GM12878 (cell line): ENCODE measurements around the gene DNAJB5. TPM values are rescaled to one million over a fixed set of nuclear protein-coding genes. Genes with fewer than 3 reads are reported as not detected.

Experiments used
- ATAC-seq: fragments of 200-7000 bp; cut with Tn5 transposase; 3 replicates; pipeline ENCODE4 v1.9.1; 2020; ENCODE audit warnings: mild to moderate bottlenecking, moderate library complexity
- BruUV-seq: library from RNA; stranded (reverse); fragments of 400-500 nt; replicated peaks from 2 replicates; lab custom pipeline; 2021; lab: Mats Ljungman, UMichigan
- CTCF ChIA-PET: fragments of 300-600 bp; sonication (Branson Sonifier 250); formaldehyde crosslinking; extraction: SDS; loops from one replicate; lab custom pipeline; 2021; ENCODE audit warnings: inconsistent platforms; lab: Yijun Ruan, JAX
- POLR2A ChIA-PET: fragments of 350-600 bp; formaldehyde crosslinking; extraction: SDS; loops from one replicate; lab custom pipeline; 2021; ENCODE audit warnings: inconsistent platforms; lab: Charles Lee
- RAD21 ChIA-PET: fragments of 300-600 bp; sonication (Branson Sonifier 250); formaldehyde crosslinking; loops from one replicate; lab custom pipeline; 2023; ENCODE audit warnings: antibody characterized with exemption; ENCODE audit not compliant: unreplicated experiment; lab: Charles Lee
- SMC1A ChIA-PET: fragments of 300-600 bp; sonication (Branson Sonifier 250); formaldehyde crosslinking; loops from one replicate; lab custom pipeline; 2023; ENCODE audit not compliant: unreplicated experiment, uncharacterized antibody; lab: Charles Lee
- DNase-seq: peaks from one replicate; pipeline ENCODE4 v3.0.0-alpha.2; 2011; ENCODE audit warnings: low read depth, low spot score
- FAIRE-seq: peaks from 3 replicates; lab custom pipeline; 2011; peaks lifted over from hg19 to GRCh38; lab: Jason Lieb, UNC
- H2AFZ ChIP-seq: 2 replicates; pipeline ENCODE4 v1.6.0; 2011; ENCODE audit warnings: low read depth, low read length, control low read depth; ENCODE audit not compliant: control insufficient read depth
- H3K27ac ChIP-seq: 2 replicates; pipeline ENCODE4 v1.5.1; 2011; ENCODE audit warnings: control low read depth; ENCODE audit not compliant: control insufficient read depth, insufficient read depth
- H3K27me3 ChIP-seq, 2 experiments: replicated peaks in 1 of 2; 2 replicates each; pipeline versions ENCODE4 v1.6.0 to v1.6.1; 2011; ENCODE audit warnings: low read length in 1 of 2; ENCODE audit not compliant: control insufficient read depth in 2 of 2, insufficient read depth in 2 of 2
- H3K36me3 ChIP-seq, 2 experiments: 2 replicates each; pipeline ENCODE4 v1.5.1; 2011; ENCODE audit warnings: low read length in 1 of 2; ENCODE audit not compliant: control insufficient read depth in 2 of 2, insufficient read depth in 2 of 2
- H3K4me1 ChIP-seq: 2 replicates; pipeline ENCODE4 v1.6.1; 2011; ENCODE audit warnings: mild to moderate bottlenecking, low read length, moderate library complexity, mixed read lengths; ENCODE audit not compliant: control insufficient read depth, insufficient read depth
- H3K4me2 ChIP-seq: 2 replicates; pipeline ENCODE4 v1.6.0; 2011; ENCODE audit warnings: control low read depth; ENCODE audit not compliant: control insufficient read depth, insufficient read depth
- H3K4me3 ChIP-seq: fragments of 200-600 bp; sonication (generic); 2 replicates; pipeline ENCODE4 v1.5.1; 2016
- H3K79me2 ChIP-seq: 2 replicates; pipeline ENCODE4 v1.6.0; 2011; ENCODE audit warnings: low read length; ENCODE audit not compliant: control insufficient read depth, insufficient read depth
- H3K9ac ChIP-seq: 2 replicates; pipeline ENCODE4 v1.8.0; 2011; ENCODE audit warnings: low read length, control low read depth, mixed read lengths; ENCODE audit not compliant: control insufficient read depth, insufficient read depth
- H3K9me3 ChIP-seq: replicated peaks from 3 replicates; pipeline ENCODE4 v1.5.1; 2011; ENCODE audit warnings: mild to moderate bottlenecking, low read length; ENCODE audit not compliant: control insufficient read depth, insufficient read depth
- H4K20me1 ChIP-seq: 2 replicates; pipeline ENCODE4 v1.6.0; 2011; ENCODE audit not compliant: control insufficient read depth, insufficient read depth
- MEF2A ChIP-seq: IDR thresholded peaks from 2 replicates; pipeline ENCODE4 v1.6.1; 2011; ENCODE audit warnings: low read depth, mild to moderate bottlenecking, low read length, moderate library complexity; ENCODE audit not compliant: insufficient read depth
- REST ChIP-seq: IDR thresholded peaks from 2 replicates; pipeline ENCODE4 v1.6.1; 2012; ENCODE audit warnings: mild to moderate bottlenecking, low read depth, low read length
- WGBS: methylation state at CpG from one replicate; pipeline ENCODE4 v1.1.6; 2016; ENCODE audit warnings: low lambda C conversion rate; ENCODE audit not compliant: insufficient replicate concordance, insufficient coverage; ENCODE audit errors: missing lambda C conversion rate; 5-methylcytosine and 5-hydroxymethylcytosine counted together
- in situ Hi-C: fragments of 300-500 bp; cut with MboI; formaldehyde crosslinking; loops from 9 replicates; pipeline ENCODE4 v1.14.3; 2018; ENCODE audit warnings: mixed read lengths
- intact Hi-C: fragments of 100-400 bp; cut with micrococcal nuclease; formaldehyde crosslinking; loops from one replicate; pipeline ENCODE4 v1.14.2; 2022; ENCODE audit not compliant: unreplicated experiment
- polyA plus RNA-seq, 11 experiments: library from polyadenylated mRNA; depleted of rRNA in 4 of 11; unstranded in 6 of 11; stranded (reverse) in 5 of 11; fragments of >200 nt; fragmentation: Nextera tagmentation in 4 of 11; fragmentation: Illumina TruSeq in 1 of 11; extraction: Ambion mirVana in 4 of 11; extraction: Trizol in 1 of 11; gene quantifications; 1 replicate in 1 of 11; 2 replicates in 10 of 11; pipeline versions ENCODE4 v1.2.1 to v1.2.3, GENCODE V29; 2011 to 2016; ENCODE audit warnings: inconsistent platforms in 2 of 11, missing spikeins in 2 of 11, low read depth in 1 of 11
- total RNA-seq, 4 experiments: library from RNA; depleted of rRNA in 3 of 4; stranded (reverse); fragments of >200 nt in 3 of 4; fragmentation: Illumina TruSeq in 1 of 4; extraction: Trizol in 1 of 4; gene quantifications; 2 replicates each; pipeline versions ENCODE4 v1.2.1 to v1.2.3, GENCODE V29; 2013 to 2021

Gene DNAJB5
- total and polyA plus RNA-seq, 10 of the 15 experiments (the other 5 are each of a cell fraction or from before 2014, with no cell fraction given) = 0.92 to 13.3 (median 6.8) TPM

GRCh38 chr9:34984049-34984448 lies 5.5 kb upstream of the DNAJB5 start:
- WGBS = 0% methylated on average over 1 of the region's 1 CpG
- ChIA-PET POLR2A (interaction anchor here (0.6 kb wide), 1 partner anchor 779 kb away, joined by 4 read pairs; no protein-coding TSS in a partner anchor), SMC1A (interaction anchor here (0.6 to 3.6 kb wide), 7 partner anchors 10 to 142 kb away, joined by 3 to 54 read pairs (median 11); no protein-coding TSS in a partner anchor), CTCF (interaction anchor here (0.6 to 3.5 kb wide), 15 partner anchors 11 to 369 kb away, joined by 3 to 86 read pairs (median 5); a partner anchor contains a TSS), RAD21 (interaction anchor here (0.6 to 3.1 kb wide), 6 partner anchors 10 to 224 kb away, joined by 3 to 43 read pairs (median 10); no protein-coding TSS in a partner anchor)
- FAIRE-seq (no peak), ATAC-seq (no peak), DNase-seq (no peak)
- in situ Hi-C loops (loop anchor here (5.0 kb wide), 1 partner anchor 87 kb away; a partner anchor contains a TSS), intact Hi-C loops (no loop called here)
- no peak overlapping the region for H3K27ac ChIP-seq
- no TSS peak for BruUV-seq
- no peak overlapping the region for H3K9ac ChIP-seq
- no peaks in the 10 kb centered on the region for H4K20me1 ChIP-seq
- no peaks in the 10 kb centered on the region for H3K36me3 ChIP-seq
- TF ChIP-seq REST (peak; percentile 94), MEF2A (no peak)
- H3K79me2 ChIP-seq = no peaks in the 10 kb centered on the region
- no peaks in the 10 kb centered on the region for H3K9me3 ChIP-seq
- H3K27me3 ChIP-seq = no peaks in the 10 kb centered on the region
- no peak overlapping the region for H2AFZ ChIP-seq
- peaks cover 38% of the 10 kb centered on the region for H3K4me1 ChIP-seq
- H3K4me3 ChIP-seq = no peak overlapping the region
- no peak overlapping the region for H3K4me2 ChIP-seq
